Activated gamma-delta T cell (primary cell): Measurements from ENCODE around the gene ALDH1L2.
"Not testable (repeated sequence)": the region's sequence is repeated elsewhere in the genome, so short reads cannot be mapped to it uniquely, and the experiment has no call there.

Experiments
- DNase-seq: peaks from one replicate; lab custom pipeline; 2025; lab: John Stamatoyannopoulos, UW
- total RNA-seq, 2 donors: gene quantifications; one replicate each; lab custom pipeline; 2026; lab: John Stamatoyannopoulos, UW

ALDH1L2 gene
- total RNA-seq: 0.26 to 0.65 reads per million in 2 donors

DNA sequence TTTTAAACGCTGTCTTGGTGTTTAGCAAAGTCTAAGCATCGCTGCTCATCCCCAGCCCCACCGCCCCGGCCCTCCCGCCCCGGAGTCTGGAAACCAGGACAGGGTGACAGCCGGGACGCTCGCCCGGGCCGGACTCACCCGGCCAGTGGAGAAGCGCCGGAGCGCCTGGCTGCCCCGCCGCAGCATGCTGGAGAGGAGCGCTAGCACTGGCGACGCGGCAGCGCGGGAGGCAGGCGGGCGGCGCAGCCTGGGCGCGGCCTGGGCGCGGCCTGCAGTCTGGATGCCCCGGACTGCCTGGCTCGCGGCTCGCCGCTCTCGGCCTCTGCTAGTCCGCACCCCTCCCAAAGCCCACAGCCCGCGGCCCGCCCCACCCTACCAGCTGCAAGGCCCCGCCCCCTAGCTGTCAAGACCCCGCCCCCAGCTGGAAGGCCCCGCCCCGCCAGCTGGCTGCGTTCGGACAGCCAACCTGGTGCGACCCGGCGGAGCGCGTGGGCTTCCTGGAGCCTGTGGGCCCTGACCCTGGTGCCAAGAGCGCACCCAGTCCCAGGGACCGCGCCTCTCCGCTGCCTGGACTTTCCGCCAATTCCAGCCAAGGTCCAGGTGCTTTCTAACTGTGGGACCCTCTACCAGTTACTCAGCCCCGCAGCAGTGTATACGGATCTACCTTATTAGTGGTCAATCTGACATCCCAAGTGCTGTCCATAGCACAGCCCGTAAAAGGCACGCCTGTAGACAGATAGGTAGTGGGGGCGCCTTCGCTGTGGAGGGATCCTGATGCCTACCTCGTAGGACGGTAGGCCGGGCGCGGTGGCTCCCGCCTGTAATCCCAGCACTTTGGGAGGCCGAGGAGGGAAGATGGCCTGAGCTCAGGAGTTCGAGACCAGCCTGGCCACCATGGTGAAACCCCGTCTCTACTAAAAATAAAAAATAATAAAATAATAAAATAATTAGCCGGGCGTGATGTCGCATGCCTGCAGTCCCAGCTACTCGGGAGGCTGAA, at the start of gene ALDH1L2:
Gene ALDH1L2, minus strand, starts transcription at position 208 of the 1,000 bp plus-strand sequence. Its CDS starts 22 bp downstream, at position 186.
- DNase-seq: peak; percentile 24

- DNase-seq: no peak
Measured at GRCh38 chr12:105120551-105120950, 36.3 kb upstream of the ALDH1L2 start.

DNA sequence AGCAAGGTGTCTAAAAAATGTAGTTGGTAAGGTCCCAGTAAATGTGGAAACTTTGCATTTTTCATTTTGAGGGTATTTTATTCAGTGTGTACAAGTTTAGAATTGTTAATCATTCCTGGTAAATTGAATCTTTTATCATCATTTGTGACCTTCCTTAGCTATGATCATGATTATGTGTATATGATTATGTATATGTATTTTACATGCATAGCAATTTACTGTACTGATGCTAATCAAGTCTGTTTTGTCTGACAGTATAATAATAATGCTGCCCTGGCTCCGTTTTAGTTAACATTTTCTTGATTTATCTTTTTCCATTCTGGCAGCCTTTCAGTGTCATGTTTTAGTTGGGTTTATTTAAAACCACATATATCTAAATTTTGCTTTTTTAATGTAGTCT, 32.7 kb upstream of the ALDH1L2 start:
- no peak for DNase-seq

- no peak for DNase-seq
Measured at GRCh38 chr12:105113094-105113493, 28.8 kb upstream of the ALDH1L2 start.

DNA sequence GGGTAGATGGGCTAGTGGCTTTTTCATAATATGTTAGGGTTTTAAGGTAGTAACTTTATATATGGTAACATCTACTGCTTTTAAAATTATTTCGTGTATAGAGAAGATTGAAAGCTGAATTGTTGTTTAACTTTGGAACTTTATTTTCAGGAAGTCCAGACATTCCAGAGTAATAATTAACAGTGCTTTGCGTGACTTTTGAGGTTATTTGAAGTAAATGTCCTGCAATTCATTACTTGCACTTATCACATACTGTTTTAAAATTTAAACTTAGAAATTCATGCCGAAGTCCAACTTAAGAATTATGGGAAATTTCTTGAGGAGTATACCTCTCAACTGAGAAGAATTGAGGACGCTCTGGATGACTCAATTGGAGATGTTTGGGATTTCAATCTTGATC, 26.6 kb upstream of the ALDH1L2 start:
- DNase-seq: no peak

DNA sequence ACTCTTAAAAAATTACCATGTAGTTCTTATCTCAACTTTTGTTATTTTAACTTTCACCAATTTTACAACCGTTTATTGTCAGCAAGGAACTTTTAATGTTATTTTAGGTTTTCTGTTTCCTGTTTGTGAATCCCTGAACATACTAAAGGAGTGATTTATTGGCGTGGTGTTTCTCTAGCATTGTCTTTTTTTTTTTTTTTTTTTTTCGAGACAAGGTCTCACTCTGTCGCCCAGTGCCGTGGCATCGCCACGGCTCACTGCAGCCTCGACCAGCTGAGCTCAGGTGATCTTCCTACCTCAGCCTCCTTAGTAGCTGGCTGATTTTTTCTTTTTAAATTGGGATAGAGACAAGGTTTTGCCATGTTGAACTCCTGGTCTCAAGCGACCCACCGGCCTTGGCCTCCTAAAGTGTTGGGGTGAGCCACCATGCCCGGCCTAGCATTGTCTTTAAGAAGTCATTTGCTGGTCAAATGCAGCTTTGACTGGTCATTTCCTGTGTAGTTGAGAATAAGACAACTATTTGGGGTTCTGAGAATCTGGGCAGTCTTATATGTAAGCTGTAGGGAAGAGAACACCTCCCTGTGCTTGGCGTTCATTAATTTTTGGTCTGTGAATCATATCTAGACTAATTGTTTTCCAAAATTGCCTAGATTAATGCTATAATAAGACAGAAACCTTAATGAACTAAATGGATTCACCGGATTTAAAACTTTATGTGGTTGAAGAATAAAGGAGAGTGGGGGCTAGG, 25.4 kb upstream of the ALDH1L2 start:
- no peak for DNase-seq

DNA sequence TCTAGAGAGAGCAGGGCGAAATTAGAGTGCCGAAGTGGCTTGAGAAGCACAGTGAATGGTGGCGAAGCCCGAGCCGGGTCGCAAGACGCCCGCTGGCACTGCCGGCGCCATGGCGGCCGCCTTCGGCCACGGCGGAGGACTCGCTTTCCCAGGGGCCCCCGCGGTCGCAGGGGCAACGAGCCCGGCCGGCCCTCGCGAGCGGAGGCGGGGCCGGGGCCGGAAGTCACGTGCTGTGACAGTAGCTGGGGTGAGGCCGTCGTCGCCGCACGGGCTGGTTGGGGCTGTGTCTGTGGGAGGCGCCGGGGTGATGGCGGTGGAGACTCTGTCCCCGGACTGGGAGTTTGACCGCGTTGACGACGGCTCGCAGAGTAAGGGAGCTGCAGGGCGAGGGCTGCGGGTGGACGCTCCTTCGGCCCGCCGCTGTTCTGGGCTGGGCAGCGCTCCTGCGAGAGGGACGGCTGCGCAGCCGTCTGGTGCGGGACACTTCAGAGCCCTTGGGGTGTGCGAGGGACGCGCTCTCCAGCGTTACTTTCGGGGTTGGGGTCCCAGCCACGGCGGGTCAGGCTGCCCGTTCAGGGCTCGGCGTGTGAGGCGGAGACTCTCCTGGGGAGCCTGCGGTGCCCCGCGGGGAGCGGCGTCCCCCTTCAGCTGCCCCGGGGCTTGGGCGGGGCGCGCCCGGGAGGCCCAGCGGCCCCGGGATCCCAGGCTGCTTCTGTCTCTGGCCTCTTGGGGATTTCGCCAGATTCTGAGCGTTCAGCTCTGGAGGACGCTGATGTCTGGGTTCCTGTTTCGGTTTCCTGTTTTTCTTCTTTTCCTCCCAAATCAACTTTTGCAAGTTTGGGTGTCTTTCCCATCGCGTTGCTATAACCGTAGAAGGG, 23.5 kb upstream of the ALDH1L2 start, which contains the start of gene WASHC4:
Gene WASHC4, plus strand, starts transcription at position 238 of the 878 bp plus-strand sequence. Its CDS starts 70 bp downstream, at position 308.
- peak; percentile 93 for DNase-seq

GRCh38 chr12:105107171-105107493, 22.9 kb upstream of the ALDH1L2 start:
- DNase-seq: no peak

- DNase-seq: no peak
Measured at GRCh38 chr12:105106621-105107020, 22.4 kb upstream of the ALDH1L2 start.

DNA sequence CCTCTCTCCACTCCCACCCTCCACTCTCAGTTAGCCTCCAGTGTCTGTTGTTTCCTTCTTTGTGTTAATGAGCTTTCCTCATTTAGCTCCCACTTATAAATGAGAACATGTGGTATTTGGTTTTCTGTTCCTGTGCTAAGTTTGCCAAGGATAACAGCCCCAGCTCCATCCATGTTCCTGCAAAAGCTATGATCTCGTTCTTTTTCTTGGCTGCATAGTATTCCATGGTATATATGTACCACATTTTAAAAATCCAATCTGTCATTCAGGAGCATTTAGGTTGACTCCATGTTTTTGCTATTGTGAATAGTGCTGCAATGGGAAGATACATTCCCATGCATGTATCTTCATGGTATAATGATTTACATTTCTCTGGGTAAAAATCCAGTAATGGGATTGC, 20.5 kb upstream of the ALDH1L2 start:
- DNase-seq: no peak

GRCh38 chr12:105102673-105103072, 18.4 kb upstream of the ALDH1L2 start:
- DNase-seq: no peak

DNA sequence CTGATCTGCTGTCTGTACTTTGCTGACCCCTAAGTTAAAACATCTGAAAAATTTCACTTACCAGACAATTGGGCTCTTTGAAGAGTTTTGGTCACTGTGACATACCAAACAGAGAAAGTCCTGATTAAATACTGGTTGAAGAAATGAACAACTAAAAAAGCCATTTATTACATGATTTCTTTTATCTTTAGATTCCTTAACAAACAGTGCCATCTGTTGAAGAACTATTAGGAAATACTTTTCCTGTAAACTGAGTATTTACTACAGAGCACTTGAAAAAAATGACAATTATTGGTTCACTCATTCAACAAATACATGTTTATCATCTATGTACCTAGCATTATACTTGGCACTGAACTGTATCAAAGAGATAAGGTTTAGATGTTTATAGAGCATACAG, 16.7 kb upstream of the ALDH1L2 start:
- DNase-seq: no peak

- DNase-seq: no peak
Measured at GRCh38 chr12:105100207-105100985, 16.1 kb upstream of the ALDH1L2 start.

DNA sequence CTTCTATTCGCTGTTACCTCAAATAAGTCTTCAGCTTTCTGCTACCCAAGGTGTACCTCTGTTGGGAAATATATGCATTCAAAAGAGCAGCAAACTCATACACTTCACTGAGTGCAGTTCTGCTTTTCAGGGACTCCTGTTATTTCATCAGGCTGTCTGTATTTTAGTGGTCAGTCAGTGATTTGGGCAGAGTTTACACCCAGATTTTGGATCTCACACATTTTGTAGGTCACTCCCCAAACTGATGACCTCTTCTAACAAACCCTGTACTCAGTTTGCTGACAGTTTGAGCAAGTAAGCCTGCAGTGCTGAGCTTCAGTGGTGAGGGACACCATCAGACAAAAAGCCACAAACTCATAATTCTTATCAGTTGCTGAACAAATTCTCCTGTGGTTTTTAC, 15.1 kb upstream of the ALDH1L2 start:
- no peak for DNase-seq

GRCh38 chr12:105095338-105095737, 11.1 kb upstream of the ALDH1L2 start:
- DNase-seq: not testable (repeated sequence)

GRCh38 chr12:105092336-105092735, 8.1 kb upstream of the ALDH1L2 start:
- no peak for DNase-seq

GRCh38 chr12:105091476-105092206, 7.4 kb upstream of the ALDH1L2 start:
- no peak for DNase-seq

DNA sequence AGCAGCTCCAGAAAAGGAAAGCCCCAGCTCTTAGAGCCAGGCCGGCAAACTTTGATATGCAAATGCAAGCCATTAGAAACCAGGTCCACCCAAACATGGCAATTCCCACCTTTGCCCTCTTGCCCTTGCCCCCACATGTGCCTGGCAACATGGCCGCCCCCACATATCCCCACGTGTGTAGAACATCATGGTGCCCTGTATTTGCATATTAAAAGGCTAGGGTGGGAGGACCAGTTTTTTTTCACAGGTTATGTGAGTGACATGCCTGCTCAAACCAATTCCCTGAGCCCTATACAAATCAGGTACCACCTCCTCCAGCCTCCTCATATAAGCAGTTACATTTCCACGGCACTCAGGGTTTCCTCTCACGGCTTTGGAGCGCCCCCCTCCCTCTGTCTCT, 6.1 kb upstream of the ALDH1L2 start:
- no peak for DNase-seq

DNA sequence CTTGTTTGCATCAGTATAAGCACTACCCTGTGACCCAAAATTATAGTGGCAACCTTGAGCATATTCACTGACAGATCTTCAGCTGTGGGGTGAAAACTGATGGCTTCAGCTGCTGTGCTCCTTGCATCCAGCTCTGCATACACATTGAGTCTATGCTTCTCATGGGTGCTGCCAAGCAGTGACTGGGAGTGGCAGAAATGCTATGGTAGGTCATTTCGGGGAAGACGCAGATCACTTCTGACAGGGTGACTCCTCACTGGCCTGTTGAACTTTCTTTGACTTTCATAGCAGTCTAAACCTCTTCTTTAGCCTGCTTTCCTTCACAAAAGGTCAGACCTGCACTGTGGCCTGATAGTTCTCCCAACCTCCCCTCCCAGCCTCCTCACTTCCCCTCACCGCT, 5.6 kb upstream of the ALDH1L2 start:
- no peak for DNase-seq

GRCh38 chr12:105085501-105085900, 1.2 kb upstream of the ALDH1L2 start:
- no peak for DNase-seq
